ENCODE measurements around the gene SSBP4.
A peak's percentile ranks its signal among the peaks of the same experiment; 100 is the strongest.

SSBP4 gene

DNA sequence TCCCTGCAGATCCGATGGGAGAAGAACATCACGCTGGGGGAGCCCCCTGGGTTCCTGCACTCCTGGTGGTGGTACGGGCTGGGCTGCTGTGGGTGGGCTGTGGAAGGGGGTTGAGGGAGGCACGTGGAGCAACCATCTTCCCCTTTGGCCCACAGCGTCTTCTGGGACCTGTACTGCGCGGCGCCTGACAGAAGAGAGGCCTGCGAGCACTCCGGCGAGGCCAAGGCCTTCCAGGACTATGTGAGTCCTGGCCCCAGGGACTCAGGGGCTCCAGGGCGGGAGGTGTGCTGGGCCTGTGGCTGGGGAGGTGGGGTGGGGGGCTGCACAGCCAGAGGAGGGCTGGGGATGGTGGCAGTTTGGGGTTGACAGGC is 8.5 kb downstream of the SSBP4 start:
- H3K4me3 ChIP-seq (ENCODE audit: insufficient read depth, low read length, poor library complexity, severe bottlenecking), result no peak overlapping the region
- H3F3A ChIP-seq (ENCODE audit: insufficient read depth), result no peaks in the 10 kb centered on the region
- no peak overlapping the region for H3K9ac ChIP-seq (ENCODE audit: low read length)
- TF ChIP-seq EZH2phosphoT487 (conservative IDR thresholded peaks at IDR 0.05; ENCODE audit: low read length), result no peak
- TF ChIP-seq, protein P1, sequence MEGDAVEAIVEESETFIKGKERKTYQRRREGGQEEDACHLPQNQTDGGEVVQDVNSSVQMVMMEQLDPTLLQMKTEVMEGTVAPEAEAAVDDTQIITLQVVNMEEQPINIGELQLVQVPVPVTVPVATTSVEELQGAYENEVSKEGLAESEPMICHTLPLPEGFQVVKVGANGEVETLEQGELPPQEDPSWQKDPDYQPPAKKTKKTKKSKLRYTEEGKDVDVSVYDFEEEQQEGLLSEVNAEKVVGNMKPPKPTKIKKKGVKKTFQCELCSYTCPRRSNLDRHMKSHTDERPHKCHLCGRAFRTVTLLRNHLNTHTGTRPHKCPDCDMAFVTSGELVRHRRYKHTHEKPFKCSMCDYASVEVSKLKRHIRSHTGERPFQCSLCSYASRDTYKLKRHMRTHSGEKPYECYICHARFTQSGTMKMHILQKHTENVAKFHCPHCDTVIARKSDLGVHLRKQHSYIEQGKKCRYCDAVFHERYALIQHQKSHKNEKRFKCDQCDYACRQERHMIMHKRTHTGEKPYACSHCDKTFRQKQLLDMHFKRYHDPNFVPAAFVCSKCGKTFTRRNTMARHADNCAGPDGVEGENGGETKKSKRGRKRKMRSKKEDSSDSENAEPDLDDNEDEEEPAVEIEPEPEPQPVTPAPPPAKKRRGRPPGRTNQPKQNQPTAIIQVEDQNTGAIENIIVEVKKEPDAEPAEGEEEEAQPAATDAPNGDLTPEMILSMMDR (IDR thresholded peaks at IDR 0.05; ENCODE audit: insufficient read depth, low read length, poor library complexity, severe bottlenecking), result no peak
- no peaks in the 10 kb centered on the region for H3K9me3 ChIP-seq (ENCODE audit: insufficient read depth, low read length)
- H3K36me3 ChIP-seq (ENCODE audit: low read length), result no peaks in the 10 kb centered on the region
- H3K27ac ChIP-seq (ENCODE audit: low read depth, low read length), result no peak overlapping the region
- H3K9me2 ChIP-seq (replicated peaks; ENCODE audit: insufficient read depth, low read length), result no peaks in the 10 kb centered on the region
- H3K27me3 ChIP-seq (ENCODE audit: low read length), result no peaks in the 10 kb centered on the region
- H3K79me2 ChIP-seq (ENCODE audit: insufficient read depth, low read length), result no peaks in the 10 kb centered on the region
- no peaks in the 10 kb centered on the region for H4K20me1 ChIP-seq (ENCODE audit: low read depth, low read length)
- H3K4me2 ChIP-seq (ENCODE audit: low read depth, low read length, poor library complexity, severe bottlenecking), result no peak overlapping the region
- H2AFZ ChIP-seq (ENCODE audit: low read depth, low read length, severe bottlenecking), result no peak overlapping the region

DNA sequence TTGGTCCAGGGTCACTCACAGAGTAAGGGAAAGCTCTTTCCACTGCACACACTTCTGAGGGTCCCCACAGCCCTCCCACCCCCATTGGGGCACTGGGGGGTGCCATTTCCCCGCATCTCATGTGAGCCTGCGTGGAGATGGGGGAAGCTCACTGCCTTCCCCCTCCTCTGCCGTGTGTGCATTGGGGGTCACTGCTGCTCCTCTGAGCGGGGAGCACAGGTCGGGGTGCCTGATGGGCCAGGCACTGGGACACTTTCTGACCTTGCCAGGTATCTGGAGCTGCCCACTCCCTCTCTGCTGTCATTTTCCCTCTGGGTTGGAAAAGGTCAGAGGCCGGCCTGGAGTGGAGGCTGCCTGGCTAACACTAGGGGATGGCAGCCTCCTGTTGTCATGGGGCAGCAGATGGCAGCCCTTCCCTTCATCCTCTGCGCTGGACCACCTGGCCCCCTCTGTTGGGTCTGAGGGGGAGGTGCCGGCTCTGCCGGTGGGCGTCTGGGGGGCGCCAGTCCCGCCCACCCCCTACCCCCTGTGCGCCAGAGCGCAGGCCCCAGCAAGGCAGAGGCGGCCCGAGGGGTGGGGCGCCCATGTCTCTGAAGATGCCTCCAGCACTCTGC is 9.1 kb downstream of the SSBP4 start:
- Histone ChIP-seq H3K9me3 (ENCODE audit: insufficient read depth, low read length) (no peaks in the 10 kb centered on the region), H3K4me2 (ENCODE audit: low read depth, low read length, poor library complexity, severe bottlenecking) (peak overlapping the region; percentile 52), H2AFZ (ENCODE audit: low read depth, low read length, severe bottlenecking) (no peak overlapping the region), H4K20me1 (ENCODE audit: low read depth, low read length) (no peaks in the 10 kb centered on the region), H3K9ac (ENCODE audit: low read length) (no peak overlapping the region), H3K27ac (ENCODE audit: low read depth, low read length) (no peak overlapping the region), H3K27me3 (ENCODE audit: low read length) (no peaks in the 10 kb centered on the region), H3F3A (ENCODE audit: insufficient read depth) (no peaks in the 10 kb centered on the region), H3K36me3 (ENCODE audit: low read length) (no peaks in the 10 kb centered on the region), H3K79me2 (ENCODE audit: insufficient read depth, low read length) (no peaks in the 10 kb centered on the region), H3K9me2 (replicated peaks; ENCODE audit: insufficient read depth, low read length) (no peaks in the 10 kb centered on the region), H3K4me3 (ENCODE audit: insufficient read depth, low read length, poor library complexity, severe bottlenecking) (no peak overlapping the region)
- no peak for TF ChIP-seq EZH2phosphoT487 (conservative IDR thresholded peaks at IDR 0.05; ENCODE audit: low read length)
- TF ChIP-seq, protein P1 (IDR thresholded peaks at IDR 0.05; ENCODE audit: insufficient read depth, low read length, poor library complexity, severe bottlenecking), result no peak

DNA sequence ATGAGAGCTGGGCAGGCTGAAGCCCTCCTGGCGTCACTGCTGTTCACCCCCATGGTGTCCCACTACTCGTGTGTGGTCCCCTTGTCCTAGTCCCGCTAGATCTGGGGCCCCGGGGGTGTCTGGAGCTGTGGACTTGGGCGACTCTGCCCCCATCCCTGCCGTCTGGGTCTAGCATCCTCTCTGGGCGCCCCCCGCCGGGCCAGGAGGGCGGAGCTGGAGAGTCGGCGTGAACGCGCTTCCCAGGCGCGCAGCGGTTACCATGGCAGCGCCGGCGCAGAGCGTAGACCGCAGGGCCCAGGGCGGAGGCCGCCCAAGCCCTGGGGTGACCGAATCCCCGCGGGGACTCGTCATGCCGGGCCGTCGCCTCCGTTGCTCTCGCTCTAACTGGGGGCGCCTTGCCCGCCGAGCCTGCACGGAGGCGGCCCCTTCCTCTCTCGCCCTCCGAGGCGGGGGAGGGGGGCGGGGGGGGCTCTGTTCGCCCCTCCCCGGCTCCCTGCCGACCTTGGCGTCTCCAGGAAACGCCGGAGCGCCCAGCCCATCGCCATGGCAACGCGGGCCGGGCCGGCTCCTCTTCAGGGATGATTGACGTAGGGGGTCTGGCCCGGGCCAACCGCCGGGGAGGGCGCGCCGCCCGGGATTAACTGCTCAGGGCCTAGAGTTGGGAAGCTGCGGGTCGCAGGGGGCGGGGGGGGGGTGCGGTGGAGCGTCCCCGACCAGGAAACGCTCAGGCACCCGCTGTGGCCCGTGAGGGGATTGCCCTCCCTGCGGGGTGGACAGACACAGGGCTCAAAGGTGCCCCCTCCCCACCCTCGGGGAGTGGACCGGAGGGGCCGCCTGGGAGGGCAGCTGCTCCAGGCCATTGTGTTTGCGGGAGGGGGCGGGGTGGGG is 9.8 kb downstream of the SSBP4 start:
- Histone ChIP-seq H3K4me2 (ENCODE audit: low read depth, low read length, poor library complexity, severe bottlenecking) (peak overlapping the region; percentile 52), H3K27ac (ENCODE audit: low read depth, low read length) (no peak overlapping the region), H3K79me2 (ENCODE audit: insufficient read depth, low read length) (no peaks in the 10 kb centered on the region), H4K20me1 (ENCODE audit: low read depth, low read length) (no peaks in the 10 kb centered on the region), H3K9me2 (replicated peaks; ENCODE audit: insufficient read depth, low read length) (no peaks in the 10 kb centered on the region), H3K9ac (ENCODE audit: low read length) (no peak overlapping the region), H3K9me3 (ENCODE audit: insufficient read depth, low read length) (no peaks in the 10 kb centered on the region), H3K36me3 (ENCODE audit: low read length) (no peaks in the 10 kb centered on the region), H3F3A (ENCODE audit: insufficient read depth) (no peaks in the 10 kb centered on the region), H3K4me3 (ENCODE audit: insufficient read depth, low read length, poor library complexity, severe bottlenecking) (peak overlapping the region; percentile 2), H2AFZ (ENCODE audit: low read depth, low read length, severe bottlenecking) (no peak overlapping the region), H3K27me3 (ENCODE audit: low read length) (no peaks in the 10 kb centered on the region)
- no peak for TF ChIP-seq EZH2phosphoT487 (conservative IDR thresholded peaks at IDR 0.05; ENCODE audit: low read length)
- TF ChIP-seq, protein P1 (IDR thresholded peaks at IDR 0.05; ENCODE audit: insufficient read depth, low read length, poor library complexity, severe bottlenecking), result no peak

All from SU-DHL-6 (cell line).